HG02623 (cell line): ENCODE data around the gene OR5K4.
"Not testable (repeated sequence)": the region's sequence is repeated elsewhere in the genome, so short reads cannot be mapped to it uniquely, and the experiment has no call there.

Experiments
- ATAC-seq: cut with Tn5 transposase; IDR thresholded peaks from one replicate; pipeline ENCODE4 v1.9.1; 2021; ENCODE audit warnings: moderate library complexity; ENCODE audit not compliant: unreplicated experiment

The OR5K4 gene

GRCh38 chr3:98371186-98371585, 17.5 kb downstream of the OR5K4 start:
- no peak for ATAC-seq

- no peak for ATAC-seq
These were observed 18.2 kb downstream of the OR5K4 start for GRCh38 chr3:98371853-98372252.

DNA sequence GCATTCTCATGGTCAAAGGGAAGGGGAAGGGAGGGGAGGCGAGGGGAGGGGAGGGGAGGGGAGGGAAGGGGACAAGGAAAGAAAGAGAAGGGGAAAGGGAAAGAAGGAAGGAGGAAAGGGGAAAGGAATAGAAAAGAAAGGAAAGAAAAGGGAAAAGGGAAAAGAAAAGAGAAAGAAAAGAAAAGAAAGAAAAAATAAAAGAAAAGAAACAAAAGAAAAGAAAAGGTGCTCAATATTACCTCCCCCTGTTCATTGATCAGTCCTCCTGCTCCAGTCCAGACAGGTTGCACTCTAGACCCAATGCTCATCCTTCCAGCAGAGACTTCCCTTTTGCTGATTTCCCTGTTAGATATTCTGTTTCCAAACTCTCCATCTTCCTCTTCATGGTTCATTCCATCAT, 18.8 kb downstream of the OR5K4 start:
- no peak for ATAC-seq

- no peak for ATAC-seq
These were observed 23.0 kb downstream of the OR5K4 start for GRCh38 chr3:98376631-98377030.

DNA sequence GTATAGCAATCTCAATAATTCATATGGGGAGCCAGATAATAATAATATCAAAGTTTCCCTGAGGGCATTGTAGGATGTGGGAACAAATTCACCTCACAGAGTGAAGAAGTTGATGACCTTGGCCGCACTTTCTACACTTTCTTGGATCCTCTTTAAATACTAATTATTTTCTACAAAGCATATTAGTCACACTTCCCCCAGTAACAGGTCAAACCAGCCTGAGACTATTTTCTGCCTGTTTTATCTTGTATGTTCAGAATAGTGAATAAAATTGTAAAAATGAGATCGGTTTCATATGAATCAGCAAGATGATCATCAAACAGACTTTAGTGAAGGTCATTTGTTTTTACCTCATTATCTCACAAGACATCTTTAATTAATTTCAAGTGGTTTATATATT, 34.5 kb downstream of the OR5K4 start:
- no peak for ATAC-seq

GRCh38 chr3:98390366-98390765, 36.7 kb downstream of the OR5K4 start, which contains the start of gene OR5K3:
OR5K3 (plus strand) TSS chr3:98390666; CDS start chr3:98390666, 0 bp downstream.
- no peak for ATAC-seq

GRCh38 chr3:98395101-98395500, 41.4 kb downstream of the OR5K4 start:
- ATAC-seq = no peak

DNA sequence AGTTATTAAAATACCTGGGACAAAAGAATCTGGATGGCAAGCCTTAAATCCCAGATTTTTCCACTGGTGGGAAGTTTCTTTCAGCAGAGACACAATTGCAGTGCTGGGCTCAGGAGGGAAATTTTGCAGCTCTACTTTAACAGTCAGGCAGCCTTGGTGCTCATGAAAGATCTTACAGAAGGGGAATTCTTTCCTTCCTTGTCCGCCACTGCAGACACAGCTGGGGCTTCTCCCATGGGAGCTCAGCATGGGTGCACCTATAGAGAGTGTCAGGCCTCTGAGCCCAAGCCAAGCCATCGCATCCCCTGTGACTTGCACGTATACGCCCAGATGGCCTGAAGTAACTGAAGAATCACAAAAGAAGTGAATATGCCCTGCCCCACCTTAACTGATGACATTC, 42.8 kb downstream of the OR5K4 start:
- ATAC-seq = not testable (repeated sequence)

GRCh38 chr3:98398513-98398912, 44.9 kb downstream of the OR5K4 start:
- no peak for ATAC-seq

DNA sequence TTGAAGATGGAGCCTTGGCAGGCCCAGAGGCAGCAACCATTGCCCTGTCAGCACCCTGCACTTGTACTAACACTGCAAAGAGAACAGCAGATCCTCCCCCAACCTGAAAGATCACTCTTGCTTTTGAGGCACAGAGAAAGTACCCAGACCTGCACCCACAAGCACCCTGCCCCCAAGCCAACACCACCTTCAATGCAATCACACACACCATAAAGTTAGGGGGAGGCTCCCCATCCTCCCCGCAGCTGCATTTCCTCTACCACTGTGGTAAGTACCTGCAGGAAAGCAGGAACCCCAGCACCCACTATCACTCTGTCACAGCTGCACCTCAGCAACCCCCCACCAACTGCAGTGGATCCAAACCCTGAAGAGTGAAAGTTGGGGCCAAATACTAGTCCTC, 48.9 kb downstream of the OR5K4 start:
- no peak for ATAC-seq

- ATAC-seq = no peak
These were observed 50.4 kb downstream of the OR5K4 start for GRCh38 chr3:98404010-98404409.
